Effector CD8-positive, alpha-beta T cell (primary cell): ENCODE results near the gene PDHX.

Source experiments
- DNase-seq: peaks from one replicate; lab custom pipeline; 2025; lab: John Stamatoyannopoulos, UW

The PDHX gene

DNA sequence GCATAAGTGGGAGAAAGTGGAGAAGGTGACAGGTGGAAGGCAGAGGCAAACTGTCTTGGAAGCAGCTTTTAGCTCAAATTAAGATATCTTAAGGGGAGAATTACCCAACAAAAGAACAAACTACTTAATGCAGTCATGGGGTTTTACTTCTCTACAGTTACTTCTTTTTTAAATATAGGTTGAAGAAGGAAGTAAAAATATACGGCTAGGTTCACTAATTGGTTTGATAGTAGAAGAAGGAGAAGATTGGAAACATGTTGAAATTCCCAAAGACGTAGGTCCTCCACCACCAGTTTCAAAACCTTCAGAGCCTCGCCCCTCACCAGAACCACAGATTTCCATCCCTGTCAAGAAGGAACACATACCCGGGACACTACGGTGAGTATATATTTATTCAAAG is 40.8 kb downstream of the PDHX start:
- no peak for DNase-seq

DNA sequence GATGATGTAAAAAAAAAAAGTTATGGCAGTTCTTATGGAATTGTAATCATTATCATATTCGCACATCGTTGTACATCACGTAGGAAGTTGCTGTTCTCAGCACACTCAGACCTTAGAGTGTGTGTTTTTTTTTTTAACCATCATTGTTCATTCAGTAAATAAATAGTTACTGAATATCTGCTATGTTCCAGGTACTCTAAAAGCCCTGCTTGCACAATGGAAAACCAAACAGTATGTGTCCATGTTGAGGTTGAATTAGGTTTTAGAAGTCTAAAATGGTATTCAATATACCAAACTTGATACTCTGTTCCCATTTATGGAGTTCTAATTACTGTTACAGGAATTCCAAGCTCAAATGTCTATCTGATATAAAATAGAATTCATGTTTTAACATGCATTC is 41.2 kb downstream of the PDHX start:
- DNase-seq = no peak

DNA sequence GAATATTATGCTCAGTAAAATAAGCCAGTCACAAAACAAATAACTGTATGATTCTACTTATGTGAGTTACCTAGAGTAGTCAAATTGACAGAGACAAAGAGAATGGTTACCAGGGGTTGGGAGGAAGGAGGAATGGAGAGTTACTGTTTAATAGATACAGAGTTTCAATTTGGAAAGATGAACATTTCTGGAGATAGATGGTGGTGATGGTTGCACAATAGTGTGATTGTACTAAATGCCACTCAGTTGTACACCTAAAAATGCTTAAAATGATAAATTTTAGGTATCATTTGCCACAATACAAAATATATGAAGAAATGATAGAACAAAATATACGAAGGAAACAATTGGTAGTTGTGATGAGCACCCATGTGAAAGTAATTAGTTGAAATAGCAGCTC is 43.4 kb downstream of the PDHX start:
- DNase-seq = no peak

DNA sequence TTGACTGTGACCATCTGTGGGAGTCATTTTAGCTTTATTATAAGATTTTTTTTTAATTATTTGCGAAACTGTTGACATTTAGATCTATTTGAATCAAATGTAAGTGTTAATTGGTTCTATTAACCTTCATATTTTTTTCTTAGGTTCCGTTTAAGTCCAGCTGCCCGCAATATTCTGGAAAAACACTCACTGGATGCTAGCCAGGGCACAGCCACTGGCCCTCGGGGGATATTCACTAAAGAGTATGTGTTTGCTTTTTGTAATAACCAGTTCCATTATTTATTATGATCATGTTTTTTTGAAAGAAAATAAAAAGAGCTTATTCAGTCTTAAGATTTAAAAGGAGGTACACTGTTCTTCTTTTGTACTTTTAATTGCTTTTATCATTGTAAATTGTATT is 43.9 kb downstream of the PDHX start:
- DNase-seq = no peak

DNA sequence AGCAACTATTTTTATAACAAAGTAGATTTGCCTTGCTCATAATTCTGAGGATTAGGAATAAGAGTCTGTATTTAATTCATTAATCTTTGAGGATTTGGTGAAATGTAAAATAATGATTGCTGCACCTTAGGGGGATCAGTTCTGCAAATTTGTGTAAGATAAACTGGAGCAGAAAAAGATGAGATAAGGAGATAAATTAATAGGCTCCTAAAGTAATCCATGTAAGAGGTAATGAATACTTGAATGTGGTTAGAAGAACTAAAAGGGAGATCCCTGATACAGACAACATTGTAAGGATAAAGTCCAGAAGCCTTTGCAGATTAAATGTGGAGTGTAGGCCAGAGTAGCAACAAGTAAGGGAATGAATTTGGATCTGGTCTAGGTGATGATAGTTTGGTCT is 45.6 kb downstream of the PDHX start:
- no peak for DNase-seq

DNA sequence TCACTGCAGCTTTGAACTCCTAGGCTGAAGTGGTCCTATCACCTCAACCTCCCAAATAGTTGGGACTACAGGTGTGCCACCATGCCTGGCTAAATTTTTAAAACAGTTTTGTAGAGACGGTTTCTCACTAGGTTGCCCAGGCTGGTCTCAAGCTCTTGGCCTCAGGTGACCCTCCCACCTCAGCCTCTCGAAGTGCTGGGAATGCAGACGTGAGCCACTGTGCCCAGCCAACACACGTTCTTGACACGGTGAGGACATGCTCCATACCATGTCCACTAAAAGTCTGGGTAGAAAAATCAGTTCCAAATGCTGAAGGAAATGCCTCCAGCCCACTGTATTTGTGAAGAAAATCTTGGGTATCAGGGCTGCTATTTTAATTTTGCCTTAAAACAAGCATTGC is 46.9 kb downstream of the PDHX start:
- no peak for DNase-seq

DNA sequence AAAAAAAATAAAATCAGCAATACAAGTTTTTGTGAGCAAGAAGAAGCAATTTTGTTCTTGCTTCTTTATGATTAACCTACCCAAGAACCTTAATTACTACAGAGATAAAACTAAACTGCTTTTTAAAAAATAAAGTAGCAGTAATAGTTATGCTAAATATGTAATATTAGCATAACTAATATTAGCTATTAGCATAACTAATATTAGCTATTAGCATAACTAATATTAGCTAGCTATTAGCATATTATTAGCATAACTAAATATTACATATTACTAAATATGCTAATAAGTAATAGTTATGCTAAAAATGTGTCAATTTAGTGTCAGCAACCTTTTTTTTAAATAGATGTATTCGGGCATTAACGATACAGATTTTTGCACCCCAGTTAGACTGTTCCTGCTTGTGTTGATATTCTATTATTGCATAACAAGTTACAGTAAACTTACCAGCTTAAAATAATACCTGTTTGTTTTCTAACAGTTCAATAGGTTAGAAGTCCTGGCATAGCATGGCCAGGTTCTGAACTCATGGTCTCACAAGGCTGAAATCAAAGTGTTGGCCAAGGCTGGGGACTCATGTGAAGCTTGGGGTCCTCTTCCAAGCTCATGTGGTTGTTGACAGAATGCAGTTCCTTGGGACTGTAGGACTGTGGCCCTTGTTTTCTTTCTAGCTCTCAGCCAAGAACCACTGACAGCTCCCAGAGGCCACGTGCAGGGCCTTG is 48.4 kb downstream of the PDHX start:
- DNase-seq = no peak

DNA sequence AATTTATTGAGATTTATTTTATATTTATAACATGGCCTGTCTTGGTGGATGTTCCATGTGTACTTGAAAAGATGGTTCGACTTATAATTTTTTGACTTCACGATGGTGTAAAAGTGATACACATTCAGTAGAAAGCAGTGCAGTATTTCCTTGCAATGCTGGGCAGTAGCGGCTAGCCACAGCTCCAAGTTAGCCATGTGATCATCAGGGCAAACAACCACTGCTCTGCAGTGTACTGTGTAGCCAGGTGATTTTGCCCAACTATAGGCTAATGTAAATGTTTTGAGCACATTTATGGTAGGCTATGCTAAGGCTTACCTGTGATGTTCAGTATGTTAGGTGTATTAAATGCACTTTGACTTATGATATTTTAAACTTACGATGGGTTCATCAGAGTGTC is 52.4 kb downstream of the PDHX start:
- no peak for DNase-seq

DNA sequence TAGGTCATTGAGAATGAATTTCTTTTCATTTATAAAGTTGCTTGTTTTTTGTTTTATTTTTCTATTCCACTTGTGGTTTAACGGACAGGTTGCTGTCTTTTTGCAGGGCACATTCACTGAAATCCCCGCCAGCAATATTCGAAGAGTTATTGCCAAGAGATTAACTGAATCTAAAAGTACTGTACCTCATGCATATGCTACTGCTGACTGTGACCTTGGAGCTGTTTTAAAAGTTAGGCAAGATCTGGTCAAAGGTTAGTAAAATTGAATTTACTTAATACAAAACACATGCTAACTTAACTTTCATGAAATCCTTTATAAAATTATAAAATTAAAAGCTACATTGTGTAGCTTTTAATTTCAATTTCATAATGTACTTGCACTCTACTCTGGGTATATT is 53.6 kb downstream of the PDHX start:
- no peak for DNase-seq

DNA sequence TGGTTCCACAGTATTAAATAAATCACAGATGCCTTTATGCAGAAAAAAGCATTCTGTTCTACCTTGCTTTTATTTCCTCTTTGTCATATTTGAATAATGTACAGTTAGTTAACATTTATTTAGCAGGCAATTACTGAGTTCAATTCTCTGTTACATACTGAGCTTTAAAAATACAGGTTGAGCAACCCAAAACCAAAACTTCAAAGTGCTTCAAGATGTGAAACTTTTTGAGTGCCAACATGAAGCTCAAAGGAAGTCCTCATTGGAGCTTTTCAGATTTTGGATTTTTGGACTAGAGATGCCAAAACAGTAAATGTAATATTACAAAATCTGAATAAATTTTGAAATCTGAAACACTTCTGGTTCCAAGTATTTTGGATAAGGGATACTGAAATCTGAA is 54.1 kb downstream of the PDHX start:
- no peak for DNase-seq

DNA sequence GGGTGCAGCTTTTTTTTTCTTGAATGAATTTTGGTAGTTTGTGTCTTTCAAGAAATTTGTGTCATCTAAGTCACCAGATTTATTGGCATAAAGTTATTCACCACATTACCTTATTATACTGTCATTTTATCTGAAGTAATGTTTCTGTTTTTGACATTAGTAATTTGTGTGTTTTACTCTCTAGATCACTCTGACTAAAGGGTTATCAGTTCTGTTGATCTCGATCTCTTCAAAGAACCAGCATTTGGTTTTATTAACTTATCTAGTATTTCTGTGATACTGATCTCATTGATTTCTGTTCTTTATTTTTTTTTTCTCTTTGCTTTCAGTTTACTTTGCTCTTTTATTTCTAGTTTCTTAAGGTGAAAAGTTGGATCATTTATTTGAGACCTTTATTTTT is 55.5 kb downstream of the PDHX start:
- DNase-seq = no peak

DNA sequence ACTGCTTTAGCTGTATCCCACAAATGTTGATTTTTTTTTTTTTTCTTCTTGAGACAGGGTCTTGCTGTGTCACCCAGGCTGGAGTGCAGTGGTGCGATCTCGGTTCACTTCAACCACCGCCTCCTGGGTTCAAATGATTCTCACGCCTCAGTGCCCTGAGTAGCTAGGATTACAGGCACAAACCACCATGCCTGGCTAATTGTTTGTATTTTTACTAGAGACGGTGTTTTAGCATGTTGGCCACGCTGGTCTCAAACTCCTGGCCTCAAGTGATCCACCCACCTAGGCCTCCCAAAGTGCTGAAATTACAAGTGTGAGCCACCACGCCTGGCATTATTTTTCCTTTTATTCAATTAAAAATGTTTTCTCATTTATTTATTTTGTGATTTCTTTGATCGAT is 55.9 kb downstream of the PDHX start:
- DNase-seq = no peak

DNA sequence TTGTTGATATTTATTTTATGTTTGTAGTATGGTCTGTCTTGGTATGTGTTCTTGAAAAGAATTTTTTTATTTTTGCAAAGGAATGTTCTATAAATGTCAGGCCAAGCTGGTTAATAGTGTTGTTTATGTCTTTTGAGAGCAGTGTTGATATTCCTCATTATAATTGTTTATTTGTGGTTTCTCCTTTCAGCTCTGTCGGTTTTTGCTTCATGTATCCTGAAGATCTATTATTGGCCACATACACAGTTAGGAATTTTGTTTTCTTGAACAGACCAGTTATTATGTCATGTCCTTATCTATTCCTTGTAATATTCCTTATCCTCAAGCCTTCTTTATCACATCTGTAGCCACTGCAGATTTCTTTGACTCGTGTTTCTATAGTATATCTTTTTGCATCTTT is 56.5 kb downstream of the PDHX start:
- DNase-seq = no peak

DNA sequence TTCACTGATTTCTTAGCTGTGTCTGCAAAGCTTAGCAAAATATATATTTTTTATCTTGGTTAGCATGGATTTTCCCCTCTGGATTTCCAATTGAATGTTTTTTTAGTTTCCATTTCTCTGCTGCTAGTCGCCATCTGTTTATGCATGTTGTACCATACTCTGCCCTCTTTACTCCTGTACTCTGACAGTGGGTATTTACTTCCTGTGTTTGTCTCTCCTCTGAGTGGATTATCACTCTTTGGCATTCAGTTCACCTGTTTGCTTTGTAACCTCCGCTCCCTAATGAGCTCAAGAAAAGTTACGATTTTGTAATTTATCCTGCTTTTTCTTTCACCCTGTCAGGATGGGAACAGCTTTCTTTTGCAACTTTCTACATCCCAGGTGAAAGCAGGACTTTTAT is 59.1 kb downstream of the PDHX start:
- no peak for DNase-seq

DNA sequence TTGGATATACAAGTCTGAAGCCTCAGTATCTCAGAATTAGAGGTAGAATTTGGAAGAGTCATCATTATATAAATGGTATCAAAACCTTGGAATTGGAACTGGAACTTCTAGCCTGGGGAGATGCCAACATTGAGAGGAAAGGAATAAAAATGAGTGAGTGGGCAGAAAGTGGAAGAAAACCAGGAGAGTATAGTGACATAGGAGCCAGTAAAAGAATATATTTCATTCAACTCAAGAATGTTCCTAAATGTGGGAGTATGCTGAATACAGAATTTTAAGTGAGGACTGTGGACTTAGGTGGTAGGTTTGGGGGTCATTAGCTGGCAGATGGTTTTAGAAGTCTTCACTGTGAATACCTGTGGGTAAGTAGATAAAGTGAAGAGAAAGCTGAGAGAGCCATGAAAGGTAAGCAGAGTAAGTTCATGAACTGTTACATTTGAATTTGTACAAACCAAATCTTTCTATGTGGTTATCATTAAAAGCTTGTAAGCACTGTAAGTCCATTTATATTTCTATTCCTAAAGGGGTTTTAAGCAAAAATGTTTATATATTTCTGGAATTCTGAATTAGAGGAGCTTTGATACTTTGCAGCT is 60.2 kb downstream of the PDHX start:
- no peak for DNase-seq

DNA sequence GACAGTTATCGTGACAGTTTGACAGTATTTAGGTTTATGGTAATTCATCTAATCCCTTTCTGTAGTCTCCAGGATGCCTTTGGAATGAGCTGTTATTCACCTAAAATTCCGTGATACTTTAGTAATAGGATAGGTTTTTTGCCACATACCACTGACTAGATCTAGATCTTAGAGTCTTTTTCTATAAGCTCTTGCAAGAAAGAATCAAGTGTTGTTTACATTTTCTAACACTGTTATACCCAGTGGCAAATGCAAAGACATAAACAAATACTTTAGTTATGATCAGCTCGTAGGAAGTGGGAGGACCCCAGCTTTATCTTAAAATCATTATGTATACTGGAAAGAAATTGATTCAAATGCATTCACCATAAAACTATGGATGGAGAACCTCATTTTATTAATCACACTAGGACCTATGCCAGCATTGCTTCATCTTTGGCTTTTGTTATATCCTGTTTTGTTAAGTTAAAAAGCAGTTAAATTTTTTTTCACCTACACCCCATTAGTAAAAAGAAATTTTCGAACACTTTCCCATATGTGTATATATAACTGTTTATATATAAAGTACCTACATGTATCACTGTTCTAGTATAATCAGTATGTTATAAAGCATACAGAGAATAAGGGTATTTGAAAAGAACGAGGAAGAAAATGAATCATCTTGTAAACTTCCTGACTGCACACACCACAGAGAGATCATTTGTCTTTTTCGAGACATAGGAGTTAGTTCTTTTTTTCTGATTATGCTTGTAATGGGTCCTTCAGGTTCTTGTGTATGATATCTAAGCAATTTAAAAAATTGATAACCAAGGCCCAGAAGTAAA is 60.9 kb downstream of the PDHX start:
- DNase-seq = no peak

DNA sequence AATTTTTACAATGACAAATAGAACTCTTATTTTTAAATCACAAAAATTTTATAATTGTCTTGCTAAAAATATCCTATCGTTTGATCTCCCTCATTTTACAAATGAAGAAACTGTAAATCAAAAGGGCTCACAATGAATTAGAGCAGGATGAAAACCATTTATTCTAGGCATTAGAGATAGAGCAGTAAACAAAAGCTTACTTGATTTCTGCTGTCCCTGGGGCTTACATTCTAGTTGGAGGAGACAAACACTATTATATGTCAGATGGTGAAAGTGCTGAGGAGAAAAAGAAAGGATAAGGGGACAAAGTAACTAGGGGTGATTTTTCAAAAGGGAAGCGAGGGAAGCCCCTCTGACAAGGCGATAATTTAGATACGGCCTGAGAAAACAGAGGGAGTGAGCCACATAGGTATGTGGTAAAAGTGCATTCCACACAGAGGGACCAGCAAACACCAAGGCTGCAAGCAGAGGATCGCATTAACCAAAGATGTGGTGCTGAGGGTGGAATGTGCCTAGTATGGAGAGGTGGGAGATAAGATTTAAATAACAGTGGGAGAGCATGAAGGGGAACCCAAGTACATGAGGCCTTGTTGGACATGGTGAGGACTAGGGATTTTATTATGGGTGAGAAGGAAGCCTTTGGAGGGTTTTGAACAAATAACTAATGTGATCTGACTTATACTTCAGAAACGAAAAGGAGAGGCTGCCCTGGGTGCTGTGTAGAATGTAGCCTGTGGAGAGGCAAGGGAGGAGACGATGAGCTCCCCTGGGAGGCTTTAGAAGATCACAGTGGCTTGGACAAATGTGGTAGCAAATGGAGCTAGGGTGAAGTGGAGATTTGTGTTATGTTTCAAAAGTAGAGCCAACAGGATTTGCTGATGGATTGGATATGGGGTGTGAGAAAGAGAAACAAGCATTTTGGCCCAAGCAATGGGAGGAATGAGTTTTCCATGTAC is 62.1 kb downstream of the PDHX start:
- DNase-seq = no peak

DNA sequence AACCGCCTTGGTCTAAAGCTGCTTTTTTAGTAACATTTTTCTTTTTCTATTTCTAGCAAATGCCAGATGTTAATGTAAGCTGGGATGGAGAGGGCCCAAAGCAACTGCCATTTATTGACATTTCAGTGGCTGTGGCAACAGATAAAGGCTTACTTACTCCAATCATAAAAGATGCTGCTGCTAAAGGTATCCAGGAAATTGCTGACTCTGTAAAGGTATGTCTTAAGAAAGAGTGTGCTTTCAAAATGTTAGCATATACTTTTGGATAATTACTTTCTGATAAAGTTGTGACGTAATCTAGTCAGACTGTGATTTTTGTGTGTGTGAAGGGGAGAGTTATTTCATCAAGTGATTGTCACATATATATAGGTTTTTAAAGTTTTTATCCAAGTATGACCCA is 68.1 kb downstream of the PDHX start:
- no peak for DNase-seq

DNA sequence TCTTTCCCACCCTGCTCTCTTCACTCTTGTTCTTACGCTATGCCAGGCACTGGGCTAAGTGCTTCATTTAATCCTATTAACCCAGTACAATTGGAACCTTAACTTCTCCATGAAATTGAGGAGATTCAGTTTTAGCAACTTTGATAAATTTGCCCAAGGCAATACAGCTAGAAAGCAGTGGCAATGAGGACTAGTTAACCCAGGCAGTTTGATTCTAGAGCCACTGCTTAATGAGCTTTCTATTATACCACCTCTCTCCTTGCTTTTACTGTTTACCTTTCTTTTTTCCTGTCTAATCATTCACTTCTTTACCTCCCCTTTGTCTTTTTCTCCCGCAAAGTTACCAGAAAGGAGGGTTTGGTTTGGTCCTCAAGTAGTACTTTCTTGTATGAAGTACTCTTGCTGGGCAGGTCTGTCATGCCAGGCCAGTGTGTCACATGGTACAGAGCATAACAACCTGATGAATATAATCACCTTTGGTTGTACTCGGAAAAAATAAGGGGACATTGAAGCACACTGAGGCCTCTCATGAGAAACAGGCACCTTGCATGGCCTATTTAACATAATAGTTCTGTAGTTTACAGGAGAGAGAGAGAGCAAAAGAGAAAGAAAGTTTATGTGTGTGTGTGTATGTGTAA is 70.6 kb downstream of the PDHX start:
- no peak for DNase-seq

DNA sequence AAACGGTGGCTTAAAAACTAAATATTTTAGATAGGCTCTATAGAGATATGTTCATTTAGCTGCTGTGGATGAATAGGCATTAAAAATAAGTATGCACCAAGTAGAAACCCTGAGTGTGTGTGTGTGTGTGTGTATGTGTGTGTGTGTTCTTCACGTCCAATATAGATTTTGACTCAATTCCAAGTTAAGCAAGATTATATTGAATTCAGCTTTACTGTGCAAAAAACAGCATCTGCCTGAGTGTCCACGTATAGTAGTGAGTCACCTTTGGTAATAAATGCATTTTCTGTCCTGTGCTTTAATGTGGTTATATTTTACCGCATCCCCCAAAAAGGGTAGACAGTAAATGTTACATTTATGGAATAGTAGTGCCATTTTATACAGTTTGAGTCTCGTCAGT is 71.2 kb downstream of the PDHX start:
- no peak for DNase-seq
